ENCODE measurements around the gene PCDH7. TPM values are rescaled to one million over a fixed set of nuclear protein-coding genes. Genes with fewer than 3 reads are reported as not detected.

Gene PCDH7
- total and polyA plus RNA-seq, 2 of the 4 experiments (the other 2 are of a cell fraction) = 26.5 to 44.1 TPM

GRCh38 chr4:30728311-30728710, 8.1 kb downstream of the PCDH7 start:
- CTCF ChIA-PET = no interaction called here
- H2BK15ac ChIP-seq (ENCODE audit: low read depth, low read length) = no peak overlapping the region
- peaks cover 3 to 6% of the 10 kb centered on the region in 2 experiments for H3K79me1 ChIP-seq (ENCODE audit: low read depth in 1 of 2, low read length in 2 of 2)
- no peak overlapping the region for H3K23ac ChIP-seq (ENCODE audit: low read depth, low read length)
- in situ Hi-C loops (cut with MboI; ENCODE audit: low sequenced_read_pairs) (no loop called here), intact Hi-C loops (cut with micrococcal nuclease) (no loop called here), dilution Hi-C loops (cut with HindIII; ENCODE audit: low sequenced_read_pairs, unreplicated experiment) (no loop called here)
- H3K4me3 ChIP-seq (ENCODE audit: insufficient read depth, low read depth, low read length) = no peak overlapping the region
- H3K4ac ChIP-seq (ENCODE audit: low read depth, low read length) = no peak overlapping the region
- H2AK9ac ChIP-seq (replicated peaks; ENCODE audit: low read depth, low read length, poor library complexity) = no peak overlapping the region
- H3K9ac ChIP-seq (ENCODE audit: low read depth, low read length) = no peak overlapping the region
- no peak overlapping the region for H2AK5ac ChIP-seq (ENCODE audit: low read depth, low read length)
- no peaks in the 10 kb centered on the region for H3K4me1 ChIP-seq (ENCODE audit: control insufficient read depth, insufficient read depth, low read length)
- peaks cover 7% of the 10 kb centered on the region; the same call in 1 of the 2 replicates for H3K9me1 ChIP-seq (ENCODE audit: insufficient read depth, low read length)
- BruUV-seq (replicated peaks) = no TSS peak
- H3K27ac ChIP-seq (ENCODE audit: insufficient read depth, low read length) = no peak overlapping the region
- no peak overlapping the region for H3K4me2 ChIP-seq (ENCODE audit: low read depth, low read length)
- no peaks in the 10 kb centered on the region for H3K36me3 ChIP-seq (ENCODE audit: control insufficient read depth, insufficient read depth, low read length)
- H3K9me3 ChIP-seq (ENCODE audit: control insufficient read depth, insufficient read depth, low read length) = no peaks in the 10 kb centered on the region
- TF ChIP-seq CHD1 (IDR thresholded peaks at IDR 0.05; ENCODE audit: low read depth, low read length) = no peak
- no peak for TF ChIP-seq MAFK (IDR thresholded peaks at IDR 0.05; ENCODE audit: low read depth, low read length)
- no peak for TF ChIP-seq MAZ (IDR thresholded peaks at IDR 0.05; ENCODE audit: borderline replicate concordance, low read depth, low read length)
- TF ChIP-seq SMC3 (IDR thresholded peaks at IDR 0.05; ENCODE audit: low read depth, low read length) = no peak
- TF ChIP-seq MXI1 (IDR thresholded peaks at IDR 0.05; ENCODE audit: borderline replicate concordance, low read depth, low read length) = no peak
- no peak overlapping the region for H3K18ac ChIP-seq (ENCODE audit: low read depth, low read length)
- POLR2A ChIA-PET (ENCODE audit: unreplicated experiment) = interaction anchor here (0.5 kb wide), 1 partner anchor 204 kb away, joined by 4 read pairs; no protein-coding TSS in a partner anchor
- H2BK5ac ChIP-seq (ENCODE audit: low read depth, low read length, poor library complexity, severe bottlenecking) = no peak overlapping the region
- no peak overlapping the region for H4K5ac ChIP-seq (ENCODE audit: low read depth, low read length)
- no peaks in the 10 kb centered on the region for H3K27me3 ChIP-seq (ENCODE audit: control insufficient read depth, insufficient read depth, low read length)
- no peak overlapping the region for H4K91ac ChIP-seq (ENCODE audit: insufficient read depth, low read depth, low read length)
- WGBS, 2 experiments (ENCODE audit: extremely low coverage in 2 of 2, insufficient read length in 1 of 2) = no CpG with 5 or more reads among the region's 2 CpGs
- H2BK120ac ChIP-seq (ENCODE audit: low read depth, low read length) = no peak overlapping the region
- no peak for DNase-seq
- H2BK20ac ChIP-seq (ENCODE audit: low read depth, low read length) = no peak overlapping the region
- no peak for ATAC-seq (ENCODE audit: low read depth)
- no peak overlapping the region for H3K56ac ChIP-seq (ENCODE audit: extremely low read depth, insufficient read depth, low read length)
- H3K14ac ChIP-seq (replicated peaks; ENCODE audit: low read depth, low read length) = no peak overlapping the region
- no peak overlapping the region for H2AFZ ChIP-seq (replicated peaks; ENCODE audit: low read length, poor library complexity)
- H4K8ac ChIP-seq (ENCODE audit: low read depth in 2 of 2, low read length in 2 of 2) = no peak overlapping the region
- H4K20me1 ChIP-seq (ENCODE audit: insufficient read depth, low read length) = peaks cover 2% of the 10 kb centered on the region; the same call in 1 of the 2 replicates

Measured in IMR-90 (cell line).